DMS53 treated with DMSO at 0.1 percent for 48 hours (cell line): ENCODE results near the gene ZNF22.
"Not testable (repeated sequence)": the region's sequence is repeated elsewhere in the genome, so short reads cannot be mapped to it uniquely, and the experiment has no call there.

ENCODE experiments used
- DNase-seq: peaks from one replicate; lab custom pipeline; 2025; ENCODE audit not compliant: unreplicated experiment; lab: John Stamatoyannopoulos, UW

The ZNF22 gene

DNA sequence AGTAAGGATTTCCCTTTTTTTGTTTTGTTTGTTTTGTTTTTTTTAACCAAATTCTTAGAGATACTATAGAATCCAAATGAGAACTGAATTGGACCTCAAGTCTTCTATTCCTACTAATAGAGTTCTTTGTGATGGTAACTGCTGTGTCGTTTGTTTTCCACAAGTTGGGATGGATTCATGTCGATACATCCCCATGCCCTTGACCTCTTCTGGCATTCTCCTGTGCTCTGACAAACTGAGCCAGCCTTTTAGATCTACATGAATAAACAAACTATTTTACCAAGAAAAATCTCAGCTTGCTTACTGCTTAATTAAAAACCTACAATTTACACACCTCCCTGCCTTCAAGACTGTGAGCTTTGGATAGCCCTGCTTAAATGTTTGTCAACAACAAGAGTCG, 3.9 kb downstream of the ZNF22 start:
- no peak for DNase-seq

DNA sequence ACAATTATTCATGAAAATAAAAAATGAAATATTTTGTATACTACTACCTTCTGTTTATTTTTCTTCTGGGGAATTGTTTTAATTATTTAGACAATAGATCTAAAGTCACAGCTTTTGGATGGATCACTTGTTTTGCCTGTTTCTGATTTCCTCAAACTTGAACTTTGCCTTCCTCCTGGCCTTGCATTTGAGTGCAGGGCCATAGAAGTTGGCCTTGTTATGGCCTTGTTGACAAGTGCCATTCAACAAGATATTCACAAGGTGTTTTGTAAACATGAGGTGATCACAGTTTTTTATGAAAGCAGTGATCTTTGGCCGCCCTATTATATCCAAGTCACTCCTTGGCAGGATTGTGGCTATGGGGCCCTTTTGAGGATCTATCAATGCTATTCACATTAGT, 4.6 kb downstream of the ZNF22 start:
- no peak for DNase-seq

DNA sequence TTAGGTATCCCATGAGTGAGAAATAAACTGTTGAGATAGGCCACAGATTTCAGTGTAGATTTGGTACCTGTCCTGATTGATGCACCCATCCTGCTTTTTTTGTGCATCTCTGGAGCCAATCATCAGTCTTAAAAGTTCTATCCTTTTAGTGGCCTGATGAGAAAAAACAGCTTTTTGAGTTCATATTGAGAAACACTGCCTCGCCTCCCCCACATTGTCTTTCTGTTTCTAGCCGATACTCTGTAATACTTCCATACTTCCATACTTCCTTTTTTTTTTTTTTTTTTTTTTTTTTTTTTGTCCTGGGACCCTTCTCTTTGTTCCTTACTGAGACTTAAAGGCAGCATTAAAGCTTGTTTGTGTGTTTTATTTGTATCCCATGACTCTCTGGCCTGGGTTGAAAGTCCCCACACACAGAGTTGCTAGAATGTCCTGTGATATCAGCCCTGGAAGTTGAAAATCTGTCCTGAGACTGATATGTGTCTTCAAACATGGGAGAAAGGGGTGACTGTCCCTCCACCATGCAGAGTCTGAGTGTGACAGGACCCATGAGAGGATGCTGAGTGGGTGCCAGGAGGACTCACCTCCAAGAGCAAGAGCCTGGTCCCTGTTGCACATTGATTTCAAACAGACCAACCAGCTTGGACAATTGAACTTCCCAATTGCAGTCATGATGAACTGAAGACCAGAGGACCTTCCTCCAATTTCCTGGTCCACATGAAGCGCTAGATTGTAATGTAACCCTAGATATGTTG, 5.7 kb downstream of the ZNF22 start:
- no peak for DNase-seq

DNA sequence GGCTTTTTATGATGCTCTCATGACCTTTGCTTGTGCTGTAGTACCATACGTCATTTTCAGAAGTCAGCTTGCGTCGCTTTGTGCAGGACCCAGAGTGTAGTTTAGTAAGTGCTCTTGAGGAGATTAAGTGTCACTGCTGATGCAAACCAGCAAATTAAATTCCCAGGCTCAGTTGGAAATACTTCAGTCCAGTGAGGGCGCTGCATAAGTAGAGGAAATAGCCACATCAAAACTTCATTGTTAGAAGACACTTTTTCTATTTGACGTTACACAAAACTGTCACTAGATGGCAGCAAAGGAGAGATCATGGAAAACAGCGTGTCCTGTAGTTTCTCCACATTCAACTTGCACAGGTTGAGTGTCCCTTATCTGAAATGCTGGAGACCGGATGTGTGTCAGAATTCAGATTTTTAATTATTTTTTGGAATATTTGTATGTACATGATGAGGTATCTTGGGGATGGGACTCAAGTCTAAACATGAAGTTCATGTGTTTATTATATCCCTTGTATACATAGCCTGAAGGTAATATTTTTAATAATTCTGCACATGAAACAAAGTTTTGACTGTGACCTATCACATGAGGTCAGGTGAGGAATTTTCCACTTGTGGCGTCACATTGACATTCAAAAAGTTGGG, 7.9 kb downstream of the ZNF22 start:
- DNase-seq: peak; percentile 97

DNA sequence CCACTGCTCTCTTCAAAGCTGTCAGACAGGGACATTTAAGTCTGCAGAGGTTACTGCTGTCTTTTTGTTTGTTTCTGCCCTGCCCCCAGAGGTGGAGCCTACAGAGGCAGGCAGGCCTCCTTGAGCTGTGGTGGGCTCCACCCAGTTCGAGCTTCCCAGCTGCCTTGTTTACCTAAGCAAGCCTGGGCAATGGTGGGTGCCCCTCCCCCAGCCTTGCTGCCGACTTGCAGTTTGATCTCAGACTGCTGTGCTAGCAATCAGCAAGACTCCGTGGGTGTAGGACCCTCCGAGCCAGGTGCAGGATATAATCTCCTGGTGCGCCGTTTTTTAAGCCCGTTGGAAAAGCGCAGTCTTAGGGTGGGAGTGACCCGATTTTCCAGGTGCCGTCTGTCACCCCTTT, 13.8 kb downstream of the ZNF22 start:
- DNase-seq: not testable (repeated sequence)

DNA sequence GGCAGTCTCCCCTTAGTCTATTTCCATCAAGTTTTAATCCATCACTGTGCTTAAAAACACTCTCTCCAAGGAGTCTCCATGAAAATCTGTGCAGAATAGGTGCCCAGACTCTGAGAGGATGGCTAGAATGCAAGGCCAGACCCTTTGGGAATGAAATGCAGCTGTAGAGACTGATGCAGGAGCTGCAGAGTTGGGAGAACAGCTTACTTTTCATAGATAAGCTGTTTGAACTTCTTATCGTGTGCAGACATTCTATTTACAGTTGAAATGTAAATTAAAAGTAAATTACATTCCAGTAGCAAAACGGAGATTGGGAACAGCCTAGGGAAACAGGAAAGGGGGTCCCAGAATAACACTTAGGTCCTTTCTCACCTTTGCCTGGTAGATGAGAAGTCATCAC, 14.9 kb downstream of the ZNF22 start:
- DNase-seq: no peak

DNA sequence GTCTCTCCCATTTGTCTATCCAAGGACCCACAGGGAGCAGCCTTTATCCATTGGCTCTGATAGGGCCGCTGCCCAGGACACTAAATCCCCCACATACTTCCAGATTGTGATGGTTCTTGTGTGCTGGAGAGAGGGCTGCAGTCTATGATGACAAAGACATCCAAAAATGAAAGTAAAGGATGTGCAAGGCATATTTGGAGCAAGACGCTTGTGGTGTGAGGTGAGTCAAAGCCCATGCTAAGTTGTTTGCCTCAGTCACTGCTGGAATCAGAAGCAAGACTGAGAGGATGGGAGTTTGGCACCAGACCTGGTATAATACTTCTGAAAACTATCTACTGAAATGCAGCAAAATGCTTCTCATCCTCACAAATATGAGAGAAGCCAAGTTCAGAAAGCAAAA, 22.7 kb downstream of the ZNF22 start:
- DNase-seq: no peak

DNA sequence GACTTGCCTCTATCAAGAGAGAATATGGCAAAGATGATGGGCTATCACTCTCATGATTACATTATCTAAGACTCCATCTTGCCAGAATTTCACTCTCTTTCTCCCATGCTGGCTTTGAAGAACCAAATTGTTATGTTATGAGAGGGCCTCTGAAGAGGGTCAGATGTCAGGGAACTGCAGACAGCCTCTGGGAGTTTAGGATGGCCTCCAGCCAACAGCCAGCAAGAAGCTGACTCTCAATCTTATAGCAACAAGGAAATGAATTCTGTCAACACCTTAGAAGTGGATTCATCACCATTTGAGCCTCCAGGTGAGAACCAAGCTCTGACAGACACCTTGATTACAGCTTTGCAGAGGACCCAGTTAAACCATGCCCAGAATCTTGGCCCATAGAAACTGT, 33.6 kb downstream of the ZNF22 start:
- DNase-seq: no peak

DNA sequence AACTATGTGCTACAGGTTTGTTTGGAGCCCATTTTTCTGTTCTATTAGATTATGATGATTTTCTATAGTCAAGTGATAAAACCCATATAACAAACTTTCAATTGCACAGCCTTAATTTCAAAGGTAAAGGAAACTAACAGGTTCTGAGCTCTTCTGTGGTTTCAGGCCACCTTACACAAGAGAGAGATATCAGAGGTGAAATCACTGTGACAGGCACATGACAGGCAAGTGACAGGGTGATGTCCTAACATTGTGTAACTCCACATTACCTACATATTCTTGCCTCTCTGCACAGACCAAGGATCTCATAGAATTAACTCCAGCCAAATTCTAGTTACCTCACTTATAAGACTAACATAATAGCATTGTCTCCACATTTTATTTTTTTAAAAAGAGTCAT, 35.0 kb downstream of the ZNF22 start:
- DNase-seq: no peak

DNA sequence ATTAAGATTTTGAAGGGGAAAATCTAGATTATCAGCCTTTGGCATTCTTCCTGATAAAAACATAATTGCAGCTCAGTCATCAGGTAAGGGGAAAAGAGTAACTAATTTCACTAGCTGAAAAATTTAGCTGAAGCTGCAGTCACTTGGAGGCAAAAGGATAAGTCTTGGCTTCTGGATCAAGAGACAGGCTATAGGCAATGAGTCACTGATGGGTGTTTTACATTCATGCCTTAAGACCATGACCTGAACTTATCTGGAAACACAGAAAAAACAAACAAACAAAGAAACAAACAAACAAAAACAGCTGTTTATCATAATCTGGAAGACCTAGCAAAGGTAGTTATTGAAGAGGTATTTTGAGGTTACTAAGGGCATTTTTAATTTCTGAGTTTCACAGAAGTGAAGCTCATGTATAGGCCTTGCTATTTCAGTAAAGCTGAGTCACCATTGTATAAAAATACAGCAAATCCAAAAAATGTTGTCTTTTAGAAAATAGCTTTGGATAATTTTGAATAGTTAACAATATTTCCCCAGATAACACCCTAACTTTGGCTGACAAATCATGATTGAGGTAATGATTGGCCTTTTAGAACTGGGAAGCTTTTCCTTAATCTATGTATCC, 40.3 kb downstream of the ZNF22 start:
- no peak for DNase-seq

DNA sequence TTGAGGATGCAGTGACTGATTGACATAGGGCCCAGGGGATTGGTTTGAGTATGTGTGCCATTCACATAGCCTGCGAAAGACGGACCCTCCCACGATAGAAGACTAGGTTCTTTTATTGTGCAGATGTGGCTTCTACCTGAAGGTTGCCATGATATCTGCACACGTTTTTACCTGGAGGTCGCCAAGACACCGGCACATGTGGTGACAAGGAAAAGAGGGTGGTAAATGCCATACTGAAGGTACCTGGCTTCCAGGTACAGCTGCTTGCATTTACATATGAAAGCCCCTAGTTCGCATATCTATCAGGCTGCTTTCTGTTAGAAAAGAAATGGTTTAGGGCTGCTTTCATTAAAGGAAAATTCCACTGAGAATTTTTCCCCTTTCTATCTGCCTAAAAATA, 43.6 kb downstream of the ZNF22 start:
- DNase-seq: no peak

DNA sequence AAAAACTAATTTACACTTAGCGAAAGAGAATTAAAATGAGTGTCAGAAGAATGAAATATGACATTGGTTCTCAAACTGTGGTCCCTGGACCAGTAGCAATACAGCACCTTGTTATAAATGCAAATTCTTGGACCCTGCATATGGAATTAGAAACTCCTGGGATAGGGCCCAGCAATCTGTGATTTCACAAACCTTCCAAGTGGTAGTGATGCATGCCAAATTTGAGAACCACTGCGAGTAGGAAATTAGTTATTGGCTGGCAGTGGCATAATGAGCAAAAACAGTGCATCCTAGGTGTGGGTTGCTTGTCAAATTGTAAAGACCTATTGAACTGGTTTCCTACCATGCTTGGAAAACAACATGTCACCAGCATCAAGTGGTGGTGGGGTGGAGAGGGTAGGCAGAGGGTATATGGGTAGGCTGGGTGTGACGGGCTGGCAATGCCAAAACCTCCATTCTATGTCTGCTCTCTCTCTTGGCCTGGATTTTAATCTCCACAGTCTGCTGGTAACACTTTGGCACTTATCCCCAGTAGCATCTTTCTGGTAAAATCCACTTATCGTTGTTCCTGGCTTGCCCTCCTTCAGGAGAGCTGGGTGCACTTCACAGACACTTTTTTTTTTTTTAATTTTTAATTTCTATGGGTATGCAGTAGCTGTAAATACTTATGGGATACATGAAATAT, 50.0 kb downstream of the ZNF22 start:
- no peak for DNase-seq

DNA sequence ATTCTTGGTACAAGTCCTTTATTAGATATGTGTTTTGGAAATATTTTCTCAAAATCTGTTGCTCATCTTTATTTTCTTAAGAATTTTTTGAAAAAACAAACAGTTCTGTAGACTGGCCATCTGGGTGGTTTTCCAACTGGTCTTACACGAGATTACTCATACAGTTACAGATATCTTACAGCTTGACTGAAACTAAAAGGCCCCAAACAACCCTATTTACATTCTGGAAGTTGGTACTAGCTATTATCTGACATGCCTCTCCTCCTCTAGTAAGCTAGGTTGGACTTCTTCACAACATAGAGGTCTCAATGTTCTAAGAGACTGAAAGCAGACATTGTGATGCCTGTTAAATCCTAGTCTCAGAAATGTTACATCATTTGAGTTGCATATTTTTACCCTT, 52.0 kb downstream of the ZNF22 start:
- DNase-seq: no peak

DNA sequence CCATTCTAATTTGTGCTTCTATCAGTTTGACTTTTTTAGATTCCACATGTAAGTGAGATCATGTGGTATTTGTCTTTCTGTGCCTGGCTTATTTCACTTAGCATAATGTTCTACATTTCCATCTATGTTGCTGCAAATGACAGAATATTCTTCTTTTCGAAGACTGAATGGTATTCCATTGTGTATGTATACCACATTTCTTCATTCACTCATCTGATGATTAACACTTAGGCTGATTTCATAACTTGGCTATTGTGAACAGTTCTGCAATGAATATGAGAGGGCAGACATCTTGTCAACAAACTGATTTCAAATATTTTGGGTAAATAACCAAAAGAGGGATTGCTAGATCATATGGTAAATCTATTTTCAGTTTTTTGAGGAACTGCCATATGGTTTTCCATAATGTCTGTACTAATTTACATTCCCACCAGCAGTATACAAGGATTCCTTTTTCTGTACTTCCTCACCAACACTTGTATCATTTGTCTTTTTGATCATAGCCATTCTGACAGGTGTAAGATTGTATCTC, 52.9 kb downstream of the ZNF22 start:
- no peak for DNase-seq
